Measurements from ENCODE around the gene CDC123. TPM values are rescaled to one million over a fixed set of nuclear protein-coding genes. Genes with fewer than 3 reads are reported as not detected.
"Not testable (repeated sequence)": the region's sequence is repeated elsewhere in the genome, so short reads cannot be mapped to it uniquely, and the experiment has no call there.

CDC123 gene
- polyA plus RNA-seq, 1 experiment = 122 TPM

- H3K27me3 ChIP-seq (ENCODE audit: control insufficient read depth, insufficient read depth, low read length) = no peaks in the 10 kb centered on the region
- no peak overlapping the region for H3K4me3 ChIP-seq (ENCODE audit: low read depth, low read length)
- no peak for TF ChIP-seq CTCF (IDR thresholded peaks at IDR 0.05; ENCODE audit: insufficient read depth, low read depth, low read length)
- H3K36me3 ChIP-seq (ENCODE audit: control insufficient read depth, insufficient read depth, low read length) = peaks cover 16% of the 10 kb centered on the region
- CTCF ChIA-PET = no interaction called here
- no peak for DNase-seq (ENCODE audit: low read depth)
- POLR2A ChIA-PET = no interaction called here
Measured at GRCh38 chr10:12165999-12166775, 29.8 kb upstream of the CDC123 start.

- POLR2A ChIA-PET; H3K4me3 ChIP-seq (ENCODE audit: low read depth, low read length); DNase-seq (ENCODE audit: low read depth); CTCF ChIA-PET; H3K27me3 ChIP-seq (ENCODE audit: control insufficient read depth, insufficient read depth, low read length): not testable (repeated sequence)
- H3K36me3 ChIP-seq (ENCODE audit: control insufficient read depth, insufficient read depth, low read length) = peaks cover 24% of the 10 kb centered on the region
Measured at GRCh38 chr10:12171512-12171911, 24.5 kb upstream of the CDC123 start.

- H3K27me3 ChIP-seq (ENCODE audit: control insufficient read depth, insufficient read depth, low read length) = no peaks in the 10 kb centered on the region
- CTCF ChIA-PET = interaction anchor here (0.6 kb wide), 1 partner anchor 13 kb away, joined by 3 read pairs; no protein-coding TSS in a partner anchor
- no peak for TF ChIP-seq CTCF (IDR thresholded peaks at IDR 0.05; ENCODE audit: insufficient read depth, low read depth, low read length)
- no peak overlapping the region for H3K4me3 ChIP-seq (ENCODE audit: low read depth, low read length)
- no peak for DNase-seq (ENCODE audit: low read depth)
- POLR2A ChIA-PET = no interaction called here
- H3K36me3 ChIP-seq (ENCODE audit: control insufficient read depth, insufficient read depth, low read length) = peaks cover 9% of the 10 kb centered on the region
Measured at GRCh38 chr10:12177642-12178041, 18.3 kb upstream of the CDC123 start.

GRCh38 chr10:12179606-12180170 lies 16.3 kb upstream of the CDC123 start:
- H3K27me3 ChIP-seq (ENCODE audit: control insufficient read depth, insufficient read depth, low read length) = no peaks in the 10 kb centered on the region
- no peak overlapping the region for H3K4me3 ChIP-seq (ENCODE audit: low read depth, low read length)
- TF ChIP-seq CTCF (IDR thresholded peaks at IDR 0.05; ENCODE audit: insufficient read depth, low read depth, low read length) = no peak
- peaks cover 3% of the 10 kb centered on the region for H3K36me3 ChIP-seq (ENCODE audit: control insufficient read depth, insufficient read depth, low read length)
- CTCF ChIA-PET = interaction anchor here (1.4 to 1.6 kb wide), 2 partner anchors 10 to 49 kb away, joined by 3 to 4 read pairs; no protein-coding TSS in a partner anchor
- DNase-seq (ENCODE audit: low read depth) = no peak
- POLR2A ChIA-PET = no interaction called here

GRCh38 chr10:12180221-12180974 lies 15.6 kb upstream of the CDC123 start:
- ChIA-PET POLR2A (no interaction called here), CTCF (interaction anchor here (1.4 to 1.6 kb wide), 2 partner anchors 9 to 50 kb away, joined by 3 to 4 read pairs; no protein-coding TSS in a partner anchor)
- peaks cover 5% of the 10 kb centered on the region for H3K36me3 ChIP-seq (ENCODE audit: control insufficient read depth, insufficient read depth, low read length)
- no peaks in the 10 kb centered on the region for H3K27me3 ChIP-seq (ENCODE audit: control insufficient read depth, insufficient read depth, low read length)
- no peak overlapping the region for H3K4me3 ChIP-seq (ENCODE audit: low read depth, low read length)
- TF ChIP-seq CTCF (IDR thresholded peaks at IDR 0.05; ENCODE audit: insufficient read depth, low read depth, low read length) = no peak
- DNase-seq (ENCODE audit: low read depth) = no peak

Data from BJ (cell line).